Activated CD8-positive, alpha-beta memory T cell treated with anti-CD3 and anti-CD28 coated beads, Interleukin-2, amount 50 U/mL, for 48 hours (primary cell): ENCODE measurements around the gene HPCAL1.
"Not testable (repeated sequence)": the region's sequence is repeated elsewhere in the genome, so short reads cannot be mapped to it uniquely, and the experiment has no call there.

Source experiments
- DNase-seq: peaks from one replicate; pipeline ENCODE4 v3.0.0-alpha.2; 2020

Gene HPCAL1

GRCh38 chr2:10302479-10303180 lies at the start of gene HPCAL1:
Gene HPCAL1, plus strand, starts transcription at chr2:10302904. Its CDS starts 116,854 bp downstream, at chr2:10419758.
- DNase-seq, result peak; percentile 91

GRCh38 chr2:10253596-10254372 lies 48.9 kb upstream of the HPCAL1 start:
- DNase-seq, result no peak

- no peak for DNase-seq
These were observed 48.1 kb upstream of the HPCAL1 start for GRCh38 chr2:10254373-10255188.

GRCh38 chr2:10255189-10256030 lies 47.3 kb upstream of the HPCAL1 start:
- DNase-seq, result no peak

GRCh38 chr2:10256031-10256514 lies 46.6 kb upstream of the HPCAL1 start:
- no peak for DNase-seq

- no peak for DNase-seq
These were observed 46.1 kb upstream of the HPCAL1 start for GRCh38 chr2:10256515-10257031.

- DNase-seq, result no peak
These were observed 45.7 kb upstream of the HPCAL1 start for GRCh38 chr2:10257036-10257435.

GRCh38 chr2:10257500-10258147 lies 45.1 kb upstream of the HPCAL1 start:
- no peak for DNase-seq

GRCh38 chr2:10258326-10258725 lies 44.4 kb upstream of the HPCAL1 start:
- DNase-seq, result no peak

GRCh38 chr2:10258726-10259125 lies 44.0 kb upstream of the HPCAL1 start:
- DNase-seq, result no peak

GRCh38 chr2:10260130-10260529 lies 42.6 kb upstream of the HPCAL1 start:
- DNase-seq, result no peak

- DNase-seq, result not testable (repeated sequence)
These were observed 39.2 kb upstream of the HPCAL1 start for GRCh38 chr2:10263526-10263925.

- DNase-seq, result no peak
These were observed 38.0 kb upstream of the HPCAL1 start for GRCh38 chr2:10264506-10265328.

GRCh38 chr2:10265329-10266132 lies 37.2 kb upstream of the HPCAL1 start:
- DNase-seq, result no peak

GRCh38 chr2:10266133-10266620 lies 36.5 kb upstream of the HPCAL1 start:
- no peak for DNase-seq

GRCh38 chr2:10267036-10267435 lies 35.7 kb upstream of the HPCAL1 start:
- DNase-seq, result no peak

GRCh38 chr2:10267551-10268465 lies 34.9 kb upstream of the HPCAL1 start:
- no peak for DNase-seq

GRCh38 chr2:10269291-10269690 lies 33.4 kb upstream of the HPCAL1 start:
- DNase-seq, result no peak
